DND-41 (cell line): ENCODE data around the gene HDAC4.

Experiments
- CTCF ChIP-seq: IDR thresholded peaks from 2 replicates; pipeline ENCODE4 v1.5.1; 2012; ENCODE audit warnings: borderline replicate concordance, low read length, moderate library complexity, mild to moderate bottlenecking; ENCODE audit not compliant: poor library complexity, severe bottlenecking; ENCODE audit errors: extremely low read depth
- EZH2 ChIP-seq: IDR thresholded peaks from 3 replicates; pipeline ENCODE4 v1.6.1; 2012; ENCODE audit warnings: borderline replicate concordance, low read depth, mild to moderate bottlenecking, moderate library complexity, low read length, inconsistent platforms; ENCODE audit not compliant: severe bottlenecking

GRCh38 chr2:239140346-239141020, 260.3 kb downstream of the HDAC4 start:
- TF ChIP-seq CTCF (no peak), EZH2 (no peak)
